PC-3 (cell line): ENCODE data around the gene PRKAR2B. TPM values are rescaled to one million over a fixed set of nuclear protein-coding genes. Genes with fewer than 3 reads are reported as not detected.

Experiments
- ATAC-seq: fragments of 200-7000 bp; cut with Tn5 transposase; 2 replicates; pipeline ENCODE4 v1.9.1; 2020; ENCODE audit warnings: mild to moderate bottlenecking, moderate library complexity
- BruUV-seq: library from RNA; stranded (reverse); fragments of 400-500 nt; replicated peaks from 2 replicates; lab custom pipeline; 2021; lab: Mats Ljungman, UMichigan
- CTCF ChIA-PET: fragments of 300-600 bp; sonication (Branson Sonifier 250); formaldehyde crosslinking; loops from one replicate; lab custom pipeline; 2022; ENCODE audit warnings: antibody characterized with exemption; lab: Charles Lee
- POLR2A ChIA-PET: fragments of 300-600 bp; sonication (Branson Sonifier 250); formaldehyde crosslinking; loops from one replicate; lab custom pipeline; 2022; ENCODE audit warnings: antibody characterized with exemption; ENCODE audit not compliant: unreplicated experiment; lab: Charles Lee
- DNase-seq: peaks from one replicate; pipeline ENCODE4 v3.0.0-alpha.2; 2015
- H2AFZ ChIP-seq: fragments of 300-600 bp; sonication (generic); 2 replicates; pipeline ENCODE4 v1.6.0; 2016; ENCODE audit warnings: antibody characterized with exemption, low read length
- H3F3A ChIP-seq: fragments of 300-600 bp; sonication (generic); one replicate; pipeline ENCODE4 v1.6.0; 2017; ENCODE audit warnings: antibody characterized with exemption, low read length, control low read depth, mild to moderate bottlenecking; ENCODE audit not compliant: unreplicated experiment
- H3K27ac ChIP-seq: fragments of 300-600 bp; sonication (generic); 2 replicates; pipeline ENCODE4 v1.5.1; 2016; ENCODE audit warnings: mild to moderate bottlenecking, low read length
- H3K27me3 ChIP-seq: fragments of 300-600 bp; sonication (generic); 2 replicates; pipeline ENCODE4 v1.6.1; 2016; ENCODE audit warnings: low read length, mixed read lengths
- H3K36me3 ChIP-seq: fragments of 300-600 bp; sonication (generic); 2 replicates; pipeline ENCODE4 v1.6.1; 2016; ENCODE audit warnings: low read depth, mixed run types, low read length, mixed read lengths
- H3K4me1 ChIP-seq: fragments of 300-600 bp; sonication (generic); 2 replicates; pipeline ENCODE4 v1.5.1; 2016; ENCODE audit warnings: low read length; ENCODE audit not compliant: insufficient read depth
- H3K4me2 ChIP-seq: fragments of 300-600 bp; sonication (generic); 2 replicates; pipeline ENCODE4 v1.6.0; 2016; ENCODE audit warnings: low read length
- H3K4me3 ChIP-seq: fragments of 300-600 bp; sonication (generic); 2 replicates; pipeline ENCODE4 v1.5.1; 2016; ENCODE audit warnings: mild to moderate bottlenecking, low read length, mixed read lengths
- H3K79me2 ChIP-seq: fragments of 300-600 bp; sonication (generic); 2 replicates; pipeline ENCODE4 v1.6.1; 2017; ENCODE audit warnings: low read length, mixed read lengths
- H3K9ac ChIP-seq: fragments of 300-600 bp; sonication (generic); 2 replicates; pipeline ENCODE4 v1.6.0; 2016; ENCODE audit warnings: mild to moderate bottlenecking, low read length
- H3K9me2 ChIP-seq: fragments of 300-600 bp; sonication (generic); replicated peaks from 2 replicates; pipeline ENCODE4 v1.6.1; 2016; ENCODE audit warnings: mixed run types, low read length, mixed read lengths
- H3K9me3 ChIP-seq: fragments of 300-600 bp; sonication (generic); 2 replicates; pipeline ENCODE4 v1.6.1; 2016; ENCODE audit warnings: low read length, mixed read lengths
- H4K20me1 ChIP-seq: fragments of 300-600 bp; sonication (generic); 2 replicates; pipeline ENCODE4 v1.6.1; 2016; ENCODE audit warnings: low read length, mixed read lengths
- CTCF ChIP-seq: fragments of 300-600 bp; sonication (generic); conservative IDR thresholded peaks from 2 replicates; pipeline ENCODE4 v1.5.1; 2017; ENCODE audit warnings: antibody characterized with exemption, low read depth, mild to moderate bottlenecking, low read length
- EZH2 ChIP-seq: fragments of 300-600 bp; sonication (generic); IDR thresholded peaks from one replicate; pipeline ENCODE4 v1.6.1; 2017; ENCODE audit warnings: antibody characterized with exemption, mild to moderate bottlenecking, low read length; ENCODE audit not compliant: unreplicated experiment
- EZH2phosphoT487 ChIP-seq: fragments of 300-600 bp; sonication (generic); IDR thresholded peaks from 2 replicates; pipeline ENCODE4 v1.6.1; 2018; ENCODE audit warnings: mild to moderate bottlenecking, antibody characterized with exemption, low read length, borderline replicate concordance
- intact Hi-C: fragments of 100-400 bp; cut with micrococcal nuclease; formaldehyde crosslinking; loops from 2 replicates; pipeline ENCODE4 v1.9.0; 2023
- total RNA-seq: library from RNA; depleted of rRNA; stranded (reverse); fragments of >200 nt; gene quantifications from 2 replicates; pipeline ENCODE4 v1.2.3, GENCODE V29; 2014

PRKAR2B gene
- total RNA-seq, 1 experiment from 2014 or later: 0.29 TPM

- ChIA-PET CTCF (no interaction called here), POLR2A (no interaction called here)
- TF ChIP-seq CTCF: no peak
- no peak for TF ChIP-seq EZH2phosphoT487
- TF ChIP-seq EZH2: no peak
- no peak overlapping the region for H3K4me3 ChIP-seq
- H3K79me2 ChIP-seq: no peaks in the 10 kb centered on the region
- H4K20me1 ChIP-seq: no peaks in the 10 kb centered on the region
- no peak overlapping the region for H3K4me2 ChIP-seq
- peaks cover 5% of the 10 kb centered on the region; the same call in 1 of the 2 replicates for H3K36me3 ChIP-seq
- intact Hi-C loops: loop anchor here (2.0 kb wide), 1 partner anchor 26 kb away; no protein-coding TSS in a partner anchor
- no peaks in the 10 kb centered on the region for H3K9me3 ChIP-seq
- 0 out of 2 replicates have a peak, but pooled peaks cover 5% of the 10 kb centered on the region for H3K4me1 ChIP-seq
- no peaks in the 10 kb centered on the region for H3K27me3 ChIP-seq
- no peak overlapping the region for H3K9ac ChIP-seq
- no peak for DNase-seq
- H3K9me2 ChIP-seq: no peaks in the 10 kb centered on the region
- H3K27ac ChIP-seq: no peak overlapping the region
- no TSS peak for BruUV-seq
- no peak overlapping the region for H2AFZ ChIP-seq
- no peaks in the 10 kb centered on the region for H3F3A ChIP-seq
- ATAC-seq: no peak
Observed at GRCh38 chr7:107208563-107208962, 164.1 kb downstream of the PRKAR2B start.

GRCh38 chr7:107209565-107209964, 165.1 kb downstream of the PRKAR2B start:
- Histone ChIP-seq H3K4me2 (no peak overlapping the region), H3K4me1 (0 out of 2 replicates have a peak, but pooled peaks cover 5% of the 10 kb centered on the region), H3F3A (no peaks in the 10 kb centered on the region), H3K36me3 (peaks cover 9% of the 10 kb centered on the region; the same call in 1 of the 2 replicates), H3K27ac (no peak overlapping the region), H3K27me3 (no peaks in the 10 kb centered on the region), H2AFZ (no peak overlapping the region), H4K20me1 (no peaks in the 10 kb centered on the region), H3K9me2 (no peaks in the 10 kb centered on the region), H3K79me2 (no peaks in the 10 kb centered on the region), H3K9ac (no peak overlapping the region), H3K4me3 (no peak overlapping the region), H3K9me3 (no peaks in the 10 kb centered on the region)
- intact Hi-C loops: loop anchor here (2.0 kb wide), 1 partner anchor 25 kb away; no protein-coding TSS in a partner anchor
- peak; percentile 88 for ATAC-seq
- TF ChIP-seq CTCF: no peak
- TF ChIP-seq EZH2: no peak
- TF ChIP-seq EZH2phosphoT487: no peak
- peak; percentile 50 for DNase-seq
- no TSS peak for BruUV-seq
- CTCF ChIA-PET: no interaction called here
- POLR2A ChIA-PET: no interaction called here

GRCh38 chr7:107210400-107210799, 165.9 kb downstream of the PRKAR2B start:
- no peak overlapping the region for H3K4me3 ChIP-seq
- BruUV-seq: no TSS peak
- DNase-seq (no peak), ATAC-seq (no peak)
- TF ChIP-seq EZH2phosphoT487 (no peak), CTCF (no peak), EZH2 (no peak)
- CTCF ChIA-PET: interaction anchor here (0.6 kb wide), 1 partner anchor 422 kb away, joined by 3 read pairs; no protein-coding TSS in a partner anchor
- intact Hi-C loops: no loop called here
- no peak overlapping the region for H3K27ac ChIP-seq
- H3K27me3 ChIP-seq: no peaks in the 10 kb centered on the region
- no peaks in the 10 kb centered on the region for H3K79me2 ChIP-seq
- H2AFZ ChIP-seq: no peak overlapping the region
- H3K4me2 ChIP-seq: no peak overlapping the region
- H3K9me2 ChIP-seq: no peaks in the 10 kb centered on the region
- no peaks in the 10 kb centered on the region for H3K9me3 ChIP-seq
- H4K20me1 ChIP-seq: no peaks in the 10 kb centered on the region
- peaks cover 9% of the 10 kb centered on the region; the same call in 1 of the 2 replicates for H3K36me3 ChIP-seq
- no peak overlapping the region for H3K9ac ChIP-seq
- POLR2A ChIA-PET: no interaction called here
- H3F3A ChIP-seq: no peaks in the 10 kb centered on the region
- H3K4me1 ChIP-seq: 0 out of 2 replicates have a peak, but pooled peaks cover 5% of the 10 kb centered on the region
